Fibroblast of lung (primary cell): ENCODE results near the gene ATP10A. TPM values are rescaled to one million over a fixed set of nuclear protein-coding genes. Genes with fewer than 3 reads are reported as not detected.

Experiments
- DNase-seq, 2 donors: peaks; one replicate each; pipeline versions ENCODE4 v3.0.0 to v3.0.0-alpha.2; 2010; ENCODE audit warnings: low read depth in 2 of 2
- H2AFZ ChIP-seq: 2 replicates; pipeline ENCODE4 v1.5.1; 2012; ENCODE audit warnings: low read length, control low read depth, inconsistent platforms
- H3K27ac ChIP-seq: 2 replicates; pipeline ENCODE4 v1.5.1; 2011; ENCODE audit warnings: low read length, control low read depth; ENCODE audit not compliant: insufficient read depth
- H3K27me3 ChIP-seq: 2 replicates; pipeline ENCODE4 v1.5.1; 2011; ENCODE audit warnings: mild to moderate bottlenecking, low read length; ENCODE audit not compliant: control insufficient read depth, insufficient read depth
- H3K36me3 ChIP-seq: 2 replicates; pipeline ENCODE4 v1.5.1; 2011; ENCODE audit warnings: low read length; ENCODE audit not compliant: control insufficient read depth, insufficient read depth
- H3K4me1 ChIP-seq: 2 replicates; pipeline ENCODE4 v1.5.1; 2011; ENCODE audit warnings: low read length; ENCODE audit not compliant: control insufficient read depth, insufficient read depth; ENCODE audit errors: extremely low read depth
- H3K4me2 ChIP-seq: 2 replicates; pipeline ENCODE4 v1.5.1; 2011; ENCODE audit warnings: low read length, control low read depth; ENCODE audit not compliant: insufficient read depth; ENCODE audit errors: extremely low read depth
- H3K4me3 ChIP-seq, 4 experiments: fragments of 200-600 bp in 1 of 4; sonication (generic) in 1 of 4; replicated peaks in 1 of 4; 2 replicates each; pipeline ENCODE4 v1.5.1; 2011 to 2016; ENCODE audit warnings: low read length in 4 of 4, low read depth in 3 of 4, mild to moderate bottlenecking in 3 of 4, control low read depth in 2 of 4, inconsistent platforms in 1 of 4, mixed read lengths in 1 of 4; ENCODE audit not compliant: insufficient read depth in 1 of 4; ENCODE audit errors: control extremely low read depth in 1 of 4
- H3K79me2 ChIP-seq: 2 replicates; pipeline ENCODE4 v1.5.1; 2012; ENCODE audit warnings: mild to moderate bottlenecking, low read length, inconsistent platforms; ENCODE audit not compliant: control insufficient read depth, insufficient read depth
- H3K9ac ChIP-seq: 2 replicates; pipeline ENCODE4 v1.5.1; 2011; ENCODE audit warnings: mild to moderate bottlenecking, low read length, control low read depth; ENCODE audit not compliant: insufficient read depth
- H3K9me3 ChIP-seq: 2 replicates; pipeline ENCODE4 v1.5.1; 2012; ENCODE audit warnings: low read depth, low read length; ENCODE audit not compliant: control insufficient read depth, insufficient read depth
- H4K20me1 ChIP-seq: 2 replicates; pipeline ENCODE4 v1.5.1; 2011; ENCODE audit warnings: low read length; ENCODE audit not compliant: control insufficient read depth, insufficient read depth; ENCODE audit errors: extremely low read depth
- CTCF ChIP-seq, 2 donors: IDR thresholded peaks in 1 of 2; conservative IDR thresholded peaks in 1 of 2; 1 replicate in 1 of 2; 2 replicates in 1 of 2; pipeline ENCODE4 v1.5.1; 2011 to 2012; ENCODE audit warnings: low read length in 2 of 2, control low read depth in 1 of 2, inconsistent platforms in 1 of 2, low read depth in 1 of 2, mild to moderate bottlenecking in 1 of 2
- EZH2 ChIP-seq: IDR thresholded peaks from 2 replicates; pipeline ENCODE4 v1.5.1; 2012; ENCODE audit warnings: low read length, control low read depth, mild to moderate bottlenecking; ENCODE audit errors: missing control alignments
- polyA plus RNA-seq, 2 donors: library from polyadenylated mRNA; depleted of rRNA in 1 of 2; stranded (reverse) in 1 of 2; unstranded in 1 of 2; fragments of >200 nt; gene quantifications; 2 replicates each; pipeline ENCODE4 v1.2.1, GENCODE V29; 2011 to 2012; ENCODE audit warnings: missing spikeins in 1 of 2
- total RNA-seq: library from RNA; depleted of rRNA; stranded (reverse); fragments of >200 nt; gene quantifications from 2 replicates; pipeline ENCODE4 v1.2.1, GENCODE V29; 2014

Gene ATP10A
- total and polyA plus RNA-seq, 2 donors (not counting 1 experiment from before 2014, with no cell fraction given): 12.7 to 13.8 TPM

- no peaks in the 10 kb centered on the region for H4K20me1 ChIP-seq
- no peaks in the 10 kb centered on the region for H3K27me3 ChIP-seq
- H2AFZ ChIP-seq: no peak overlapping the region
- no peak overlapping the region for H3K4me3 ChIP-seq
- H3K9me3 ChIP-seq: no peaks in the 10 kb centered on the region
- TF ChIP-seq CTCF (conservative IDR thresholded peaks at IDR 0.05 in 1 of 2, IDR thresholded peaks at IDR 0.05 in 1 of 2; ENCODE audit: low read depth in 1 of 2, low read length in 2 of 2) (no peak), EZH2 (no peak)
- no peaks in the 10 kb centered on the region for H3K79me2 ChIP-seq
- H3K27ac ChIP-seq: no peak overlapping the region
- no peaks in the 10 kb centered on the region for H3K36me3 ChIP-seq
- H3K4me2 ChIP-seq: no peak overlapping the region
- no peak overlapping the region for H3K9ac ChIP-seq
- H3K4me1 ChIP-seq: peaks cover 4% of the 10 kb centered on the region
- no peak for DNase-seq
Measured at GRCh38 chr15:25732191-25732590, 130.9 kb downstream of the ATP10A start.

DNA sequence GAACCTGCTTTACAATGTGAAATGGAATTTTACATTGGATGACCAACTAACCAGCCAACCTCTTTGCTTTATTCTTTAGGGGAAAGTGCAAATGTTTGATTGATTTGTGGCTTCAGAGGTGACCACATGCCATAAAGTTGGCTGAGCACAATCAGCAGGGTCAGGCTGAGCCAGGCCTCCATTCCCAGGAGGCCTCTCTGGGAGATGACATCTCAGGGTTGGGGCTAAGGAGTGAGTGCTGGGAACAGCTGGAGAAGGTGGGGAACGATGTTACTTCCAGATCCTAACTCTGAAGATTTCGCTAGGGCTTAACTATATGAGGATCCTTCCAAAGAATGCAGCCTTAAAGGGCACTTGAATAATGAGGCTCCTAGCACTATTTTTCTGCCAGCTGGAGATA, 131.7 kb downstream of the ATP10A start:
- Histone ChIP-seq H3K36me3 (no peaks in the 10 kb centered on the region), H3K27me3 (no peaks in the 10 kb centered on the region), H2AFZ (no peak overlapping the region), H3K9ac (no peak overlapping the region), H3K4me2 (no peak overlapping the region), H3K4me3 (no peak overlapping the region), H3K79me2 (no peaks in the 10 kb centered on the region), H3K9me3 (no peaks in the 10 kb centered on the region), H3K4me1 (no peaks in the 10 kb centered on the region), H4K20me1 (no peaks in the 10 kb centered on the region), H3K27ac (no peak overlapping the region)
- DNase-seq: no peak
- TF ChIP-seq EZH2 (no peak), CTCF (conservative IDR thresholded peaks at IDR 0.05 in 1 of 2, IDR thresholded peaks at IDR 0.05 in 1 of 2; ENCODE audit: low read depth in 1 of 2, low read length in 2 of 2) (no peak)

DNA sequence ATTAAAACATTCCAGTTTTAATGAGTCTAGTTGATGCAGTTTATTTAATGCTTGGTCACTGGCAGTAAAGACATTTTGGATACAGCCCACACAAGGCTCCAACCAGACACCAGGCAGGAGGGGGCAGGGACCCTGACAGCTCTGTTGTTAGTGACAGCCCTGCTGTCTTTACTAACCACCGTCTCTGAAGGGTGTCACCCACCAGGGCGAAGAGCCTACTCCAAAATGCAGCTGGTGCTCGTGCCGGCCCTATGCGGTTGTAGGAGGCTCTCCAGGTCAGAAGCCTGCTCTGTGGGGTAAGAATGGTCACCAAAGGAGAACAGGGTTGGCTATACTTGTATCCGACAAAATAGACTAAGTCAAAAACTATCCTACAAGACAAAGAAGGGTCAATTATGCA, 132.2 kb downstream of the ATP10A start:
- no peaks in the 10 kb centered on the region for H3K4me1 ChIP-seq
- H3K36me3 ChIP-seq: no peaks in the 10 kb centered on the region
- no peak overlapping the region for H3K4me2 ChIP-seq
- H3K27me3 ChIP-seq: no peaks in the 10 kb centered on the region
- DNase-seq: no peak
- H3K9ac ChIP-seq: no peak overlapping the region
- no peak for TF ChIP-seq EZH2
- no peak for TF ChIP-seq CTCF (conservative IDR thresholded peaks at IDR 0.05 in 1 of 2, IDR thresholded peaks at IDR 0.05 in 1 of 2; ENCODE audit: low read depth in 1 of 2, low read length in 2 of 2)
- H4K20me1 ChIP-seq: no peaks in the 10 kb centered on the region
- H3K79me2 ChIP-seq: no peaks in the 10 kb centered on the region
- H3K4me3 ChIP-seq: no peak overlapping the region
- H3K9me3 ChIP-seq: no peaks in the 10 kb centered on the region
- no peak overlapping the region for H3K27ac ChIP-seq
- no peak overlapping the region for H2AFZ ChIP-seq
